ENCODE results near the gene PODNL1. TPM values are rescaled to one million over a fixed set of nuclear protein-coding genes. Genes with fewer than 3 reads are reported as not detected.

The PODNL1 gene
- total and polyA plus RNA-seq, 2 of the 8 experiments (the other 6 are each of a cell fraction or from before 2014, with no cell fraction given) = 1.0 to 1.5 TPM

GRCh38 chr19:13890136-13890535 is 48.1 kb downstream of the PODNL1 start:
- Histone ChIP-seq H3K4me3 (ENCODE audit: extremely low read depth in 1 of 4, insufficient read depth in 2 of 4, low read depth in 3 of 4, low read length in 4 of 4) (no peak overlapping the region), H3K36me3 (ENCODE audit: control insufficient read depth in 2 of 4, insufficient read depth in 4 of 4, low read length in 3 of 4) (no peaks in the 10 kb centered on the region), H2BK120ac (replicated peaks; ENCODE audit: low read depth, low read length) (no peak overlapping the region), H3K4me1 (replicated peaks in 1 of 4; ENCODE audit: control insufficient read depth in 3 of 4, insufficient read depth in 4 of 4, low read length in 3 of 4) (no peaks in the 10 kb centered on the region), H4K91ac (replicated peaks; ENCODE audit: insufficient read length, low read length) (no peak overlapping the region), H2AFZ (ENCODE audit: low read length) (no peak overlapping the region), H3K4me2 (ENCODE audit: insufficient read depth in 1 of 2, low read depth in 2 of 2, low read length in 2 of 2) (no peak overlapping the region), H3K14ac (ENCODE audit: insufficient read length) (no peak overlapping the region), H3K27ac (ENCODE audit: low read depth, low read length) (no peak overlapping the region), H4K20me1 (replicated peaks in 1 of 2; ENCODE audit: control insufficient read depth in 1 of 2, insufficient read depth in 2 of 2, low read length in 2 of 2) (no peaks in the 10 kb centered on the region), H4K8ac (ENCODE audit: extremely low read depth, insufficient read depth, low read length) (peak overlapping the region; percentile 79; the same call in 1 of the 2 replicates), H3K56ac (replicated peaks; ENCODE audit: insufficient read length, low read depth, low read length) (no peak overlapping the region), H2BK20ac (ENCODE audit: low read length) (no peak overlapping the region), H4K5ac (ENCODE audit: insufficient read length, low read depth, low read length) (no peak overlapping the region), H3K18ac (ENCODE audit: extremely low read depth, low read length) (no peak overlapping the region), H2AK5ac (ENCODE audit: low read depth, low read length) (no peak overlapping the region), H3K79me2 (ENCODE audit: control insufficient read depth in 1 of 2, insufficient read depth in 2 of 2, low read length in 2 of 2) (no peaks in the 10 kb centered on the region), H3K27me3 (replicated peaks in 1 of 4; ENCODE audit: control insufficient read depth in 3 of 4, extremely low read depth in 1 of 4, insufficient read depth in 3 of 4, low read length in 3 of 4) (no peaks in the 10 kb centered on the region), H3K9ac (replicated peaks in 1 of 4; ENCODE audit: extremely low read depth in 1 of 4, low read depth in 3 of 4, low read length in 3 of 4) (no peak overlapping the region), H3K23ac (ENCODE audit: insufficient read length) (no peak overlapping the region), H2BK12ac (ENCODE audit: low read depth, low read length) (no peak overlapping the region), H2BK5ac (ENCODE audit: low read depth, low read length) (no peak overlapping the region), H3K9me3 (ENCODE audit: insufficient read depth in 2 of 2, low read depth in 1 of 2, low read length in 1 of 2) (no peaks in the 10 kb centered on the region), H3K23me2 (ENCODE audit: low read depth, low read length) (no peaks in the 10 kb centered on the region), H3K79me1 (ENCODE audit: low read depth, low read length) (no peaks in the 10 kb centered on the region), H2BK15ac (ENCODE audit: low read length) (no peak overlapping the region), H3K4ac (replicated peaks; ENCODE audit: insufficient read length, low read depth, low read length) (no peak overlapping the region)
- WGBS, 2 experiments (ENCODE audit: extremely low coverage in 1 of 2, insufficient coverage in 1 of 2, insufficient read length in 1 of 2, insufficient replicate concordance in 2 of 2, low coverage in 1 of 2, low lambda C conversion rate in 2 of 2, missing lambda C conversion rate in 1 of 2) = 92% methylated on average over 13 of the region's 13 CpGs; no CpG with 5 or more reads in 1 of the 2 experiments
- no peak for TF ChIP-seq ZNF274 (IDR thresholded peaks at IDR 0.05; ENCODE audit: borderline replicate concordance, extremely low read depth, low read length)
- TF ChIP-seq PHF8 (conservative IDR thresholded peaks at IDR 0.05; ENCODE audit: low read depth, low read length) = no peak
- TF ChIP-seq TAF7 (optimal IDR thresholded peaks at IDR 0.05; ENCODE audit: borderline replicate concordance, low read depth, low read length) = no peak
- TF ChIP-seq SP1 (IDR thresholded peaks at IDR 0.05; ENCODE audit: low read depth, low read length) = no peak
- no peak for TF ChIP-seq SIX5 (IDR thresholded peaks at IDR 0.05; ENCODE audit: low read depth, low read length)
- no peak for TF ChIP-seq GABPA (IDR thresholded peaks at IDR 0.05; ENCODE audit: borderline replicate concordance, insufficient read depth, low read length)
- TF ChIP-seq SP2 (IDR thresholded peaks at IDR 0.05; ENCODE audit: low read length) = no peak
- TF ChIP-seq BACH1 (IDR thresholded peaks at IDR 0.05; ENCODE audit: low read length) = no peak
- TF ChIP-seq ATF2 (IDR thresholded peaks at IDR 0.05; ENCODE audit: low read length) = no peak
- no peak for TF ChIP-seq KDM4A (IDR thresholded peaks at IDR 0.05; ENCODE audit: low read depth, low read length, severe bottlenecking)
- no peak for TF ChIP-seq RNF2 (IDR thresholded peaks at IDR 0.05; ENCODE audit: borderline replicate concordance, low read depth, low read length, missing control alignments, poor library complexity, severe bottlenecking)
- TF ChIP-seq POLR2A (IDR thresholded peaks at IDR 0.05; ENCODE audit: control extremely low read depth in 1 of 2, low read depth in 2 of 2, low read length in 2 of 2) = no peak
- TF ChIP-seq BCL11A (IDR thresholded peaks at IDR 0.05; ENCODE audit: low read depth in 2 of 2, low read length in 2 of 2) = no peak
- no peak for FAIRE-seq
- POLR2A ChIA-PET (ENCODE audit: partially characterized antibody) = interaction anchor here (1.5 kb wide), 1 partner anchor 10 kb away, joined by 4 read pairs; no protein-coding TSS in a partner anchor
- DNase-seq (ENCODE audit: low read depth in 1 of 2, low spot score in 2 of 2) = no peak
- CTCF ChIA-PET (ENCODE audit: partially characterized antibody) = interaction anchor here (1.0 to 3.1 kb wide), 2 partner anchors 9 to 15 kb away, joined by 3 to 12 read pairs; no protein-coding TSS in a partner anchor

Measured in H1 (cell line).